Fibroblast of lung (primary cell): ENCODE measurements around the gene RGS3. TPM values are rescaled to one million over a fixed set of nuclear protein-coding genes. Genes with fewer than 3 reads are reported as not detected.

Source experiments
- DNase-seq, 2 donors: peaks; one replicate each; pipeline versions ENCODE4 v3.0.0 to v3.0.0-alpha.2; 2010; ENCODE audit warnings: low read depth in 2 of 2
- H2AFZ ChIP-seq: 2 replicates; pipeline ENCODE4 v1.5.1; 2012; ENCODE audit warnings: low read length, control low read depth, inconsistent platforms
- H3K27ac ChIP-seq: 2 replicates; pipeline ENCODE4 v1.5.1; 2011; ENCODE audit warnings: low read length, control low read depth; ENCODE audit not compliant: insufficient read depth
- H3K27me3 ChIP-seq: 2 replicates; pipeline ENCODE4 v1.5.1; 2011; ENCODE audit warnings: mild to moderate bottlenecking, low read length; ENCODE audit not compliant: control insufficient read depth, insufficient read depth
- H3K36me3 ChIP-seq: 2 replicates; pipeline ENCODE4 v1.5.1; 2011; ENCODE audit warnings: low read length; ENCODE audit not compliant: control insufficient read depth, insufficient read depth
- H3K4me1 ChIP-seq: 2 replicates; pipeline ENCODE4 v1.5.1; 2011; ENCODE audit warnings: low read length; ENCODE audit not compliant: control insufficient read depth, insufficient read depth; ENCODE audit errors: extremely low read depth
- H3K4me2 ChIP-seq: 2 replicates; pipeline ENCODE4 v1.5.1; 2011; ENCODE audit warnings: low read length, control low read depth; ENCODE audit not compliant: insufficient read depth; ENCODE audit errors: extremely low read depth
- H3K4me3 ChIP-seq, 4 experiments: fragments of 200-600 bp in 1 of 4; sonication (generic) in 1 of 4; replicated peaks in 1 of 4; 2 replicates each; pipeline ENCODE4 v1.5.1; 2011 to 2016; ENCODE audit warnings: low read length in 4 of 4, low read depth in 3 of 4, mild to moderate bottlenecking in 3 of 4, control low read depth in 2 of 4, inconsistent platforms in 1 of 4, mixed read lengths in 1 of 4; ENCODE audit not compliant: insufficient read depth in 1 of 4; ENCODE audit errors: control extremely low read depth in 1 of 4
- H3K79me2 ChIP-seq: 2 replicates; pipeline ENCODE4 v1.5.1; 2012; ENCODE audit warnings: mild to moderate bottlenecking, low read length, inconsistent platforms; ENCODE audit not compliant: control insufficient read depth, insufficient read depth
- H3K9ac ChIP-seq: 2 replicates; pipeline ENCODE4 v1.5.1; 2011; ENCODE audit warnings: mild to moderate bottlenecking, low read length, control low read depth; ENCODE audit not compliant: insufficient read depth
- H3K9me3 ChIP-seq: 2 replicates; pipeline ENCODE4 v1.5.1; 2012; ENCODE audit warnings: low read depth, low read length; ENCODE audit not compliant: control insufficient read depth, insufficient read depth
- H4K20me1 ChIP-seq: 2 replicates; pipeline ENCODE4 v1.5.1; 2011; ENCODE audit warnings: low read length; ENCODE audit not compliant: control insufficient read depth, insufficient read depth; ENCODE audit errors: extremely low read depth
- EZH2 ChIP-seq: IDR thresholded peaks from 2 replicates; pipeline ENCODE4 v1.5.1; 2012; ENCODE audit warnings: low read length, control low read depth, mild to moderate bottlenecking; ENCODE audit errors: missing control alignments
- polyA minus RNA-seq: library from RNA; depleted of rRNA, polyadenylated mRNA; stranded (reverse); fragments of >200 nt; gene quantifications from 2 replicates; pipeline ENCODE4 v1.2.3, GENCODE V29; 2011; ENCODE audit warnings: low replicate concordance
- polyA plus RNA-seq, 2 donors: library from polyadenylated mRNA; depleted of rRNA in 1 of 2; stranded (reverse) in 1 of 2; unstranded in 1 of 2; fragments of >200 nt; gene quantifications; 2 replicates each; pipeline ENCODE4 v1.2.1, GENCODE V29; 2011 to 2012; ENCODE audit warnings: missing spikeins in 1 of 2
- total RNA-seq: library from RNA; depleted of rRNA; stranded (reverse); fragments of >200 nt; gene quantifications from 2 replicates; pipeline ENCODE4 v1.2.1, GENCODE V29; 2014
- TF ChIP-seq, protein P1 (sequence below), 2 donors: IDR thresholded peaks in 1 of 2; conservative IDR thresholded peaks in 1 of 2; 1 replicate in 1 of 2; 2 replicates in 1 of 2; pipeline ENCODE4 v1.5.1; 2011 to 2012; ENCODE audit warnings: low read length in 2 of 2, control low read depth in 1 of 2, inconsistent platforms in 1 of 2, low read depth in 1 of 2, mild to moderate bottlenecking in 1 of 2

Gene RGS3
- 49.8 and 74.3 TPM in 2 replicates for total RNA-seq
- 48.1 and 58.4 TPM in 2 replicates for polyA plus RNA-seq
- 43.9 and 59.7 TPM in 2 replicates for polyA plus RNA-seq (2012)
- polyA minus RNA-seq, result 35.9 and 49.6 TPM in 2 replicates

DNA sequence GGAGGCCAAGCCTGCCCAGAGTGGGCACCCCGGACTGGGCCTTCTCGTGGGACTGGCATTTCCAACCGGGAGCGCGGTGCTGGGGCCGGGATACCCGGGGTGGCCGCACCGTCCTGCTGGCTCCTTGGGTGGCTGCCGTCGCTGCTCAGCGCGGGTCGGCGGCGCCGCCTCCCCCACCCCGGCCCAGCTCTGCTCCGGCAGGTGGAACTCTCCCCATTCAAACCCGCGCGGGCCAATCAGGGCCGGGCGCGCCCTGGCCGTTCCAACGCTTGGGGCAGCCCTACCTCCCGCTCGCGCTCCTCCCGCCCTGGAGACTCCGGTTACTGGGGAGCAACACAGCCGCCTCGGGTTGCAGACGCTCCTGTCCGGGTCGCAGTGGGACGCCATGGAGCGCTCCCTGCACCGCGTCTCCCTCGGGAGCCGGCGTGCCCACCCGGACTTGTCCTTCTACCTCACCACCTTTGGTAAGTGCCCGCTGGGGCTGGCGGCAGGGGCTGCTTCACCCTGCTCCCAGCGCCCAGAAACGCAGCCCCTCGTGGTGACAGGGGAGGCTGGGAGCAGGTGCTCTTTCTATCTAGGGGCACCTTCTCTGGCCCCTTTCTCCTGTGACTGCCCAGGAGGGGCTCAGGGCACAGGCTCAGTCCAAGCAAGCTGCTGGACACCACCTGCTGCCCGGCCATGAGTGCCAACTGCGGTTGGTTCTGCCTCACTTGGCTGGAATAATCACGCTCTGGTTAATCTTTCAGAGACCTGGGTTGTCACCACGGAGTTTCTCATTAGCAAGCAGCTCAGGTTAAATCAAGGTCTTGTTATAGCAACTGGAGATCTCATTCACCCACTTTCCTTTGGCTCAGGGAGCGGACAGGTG is at the start of gene RGS3:
Gene RGS3 (plus strand): TSS at position 310 of the 868 bp plus-strand sequence. CDS start 76 bp downstream, at position 386.
- no peak for TF ChIP-seq EZH2
- TF ChIP-seq, protein P1, sequence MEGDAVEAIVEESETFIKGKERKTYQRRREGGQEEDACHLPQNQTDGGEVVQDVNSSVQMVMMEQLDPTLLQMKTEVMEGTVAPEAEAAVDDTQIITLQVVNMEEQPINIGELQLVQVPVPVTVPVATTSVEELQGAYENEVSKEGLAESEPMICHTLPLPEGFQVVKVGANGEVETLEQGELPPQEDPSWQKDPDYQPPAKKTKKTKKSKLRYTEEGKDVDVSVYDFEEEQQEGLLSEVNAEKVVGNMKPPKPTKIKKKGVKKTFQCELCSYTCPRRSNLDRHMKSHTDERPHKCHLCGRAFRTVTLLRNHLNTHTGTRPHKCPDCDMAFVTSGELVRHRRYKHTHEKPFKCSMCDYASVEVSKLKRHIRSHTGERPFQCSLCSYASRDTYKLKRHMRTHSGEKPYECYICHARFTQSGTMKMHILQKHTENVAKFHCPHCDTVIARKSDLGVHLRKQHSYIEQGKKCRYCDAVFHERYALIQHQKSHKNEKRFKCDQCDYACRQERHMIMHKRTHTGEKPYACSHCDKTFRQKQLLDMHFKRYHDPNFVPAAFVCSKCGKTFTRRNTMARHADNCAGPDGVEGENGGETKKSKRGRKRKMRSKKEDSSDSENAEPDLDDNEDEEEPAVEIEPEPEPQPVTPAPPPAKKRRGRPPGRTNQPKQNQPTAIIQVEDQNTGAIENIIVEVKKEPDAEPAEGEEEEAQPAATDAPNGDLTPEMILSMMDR (conservative IDR thresholded peaks at IDR 0.05 in 1 of 2, IDR thresholded peaks at IDR 0.05 in 1 of 2; ENCODE audit: low read depth in 1 of 2, low read length in 2 of 2), result no peak
- H3K27ac ChIP-seq, result no peak within 1 kb of the TSS
- H2AFZ ChIP-seq, result no peak within 1 kb of the TSS
- H3K4me3 ChIP-seq, result peak within 1 kb of the TSS in 3 of 4 experiments; percentile 35 to 47 (median 39)
- DNase-seq, result peak in 1 of 2 donors; percentile 43
- H3K9ac ChIP-seq, result no peak within 1 kb of the TSS
- H3K4me1 ChIP-seq, result no peaks in the 10 kb centered on the region
- no peaks in the 10 kb centered on the region for H3K79me2 ChIP-seq
- no peaks in the 10 kb centered on the region for H3K9me3 ChIP-seq
- no peaks in the 10 kb centered on the region for H4K20me1 ChIP-seq
- H3K4me2 ChIP-seq, result peak within 1 kb of the TSS; percentile 75
- H3K27me3 ChIP-seq, result peaks cover 2% of the 10 kb centered on the region
- no peaks in the 10 kb centered on the region for H3K36me3 ChIP-seq

DNA sequence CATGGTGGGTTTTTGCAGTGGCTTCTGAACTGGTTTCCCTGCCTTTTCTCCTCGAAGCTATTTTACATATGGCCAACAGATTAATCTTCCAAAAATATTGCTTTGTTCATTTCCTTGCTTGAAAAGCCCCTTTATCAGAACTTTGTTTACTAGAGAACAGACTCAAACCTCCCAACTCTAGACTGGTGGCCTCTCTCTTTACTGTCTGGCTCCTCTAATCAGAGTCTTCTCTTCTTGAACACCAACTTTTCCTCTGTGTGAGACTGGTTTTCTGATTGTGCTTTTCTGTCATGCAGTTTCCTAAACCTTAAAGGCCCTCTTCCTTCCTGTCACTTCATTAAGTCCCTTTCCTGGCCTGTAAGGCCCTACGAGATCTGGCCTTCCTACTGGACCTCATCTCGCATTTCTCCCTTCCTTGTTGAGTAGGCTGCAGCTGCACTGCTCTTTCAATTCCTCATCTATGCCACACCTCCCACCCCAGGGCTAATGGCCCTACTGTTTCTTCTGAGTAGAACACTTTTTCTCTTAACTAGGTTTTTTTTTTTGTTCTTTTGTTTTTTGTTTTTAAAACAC is 47.3 kb upstream of the RGS3 start:
- Histone ChIP-seq H3K9me3 (no peaks in the 10 kb centered on the region), H3K4me3 (no peak overlapping the region), H3K36me3 (no peaks in the 10 kb centered on the region), H3K79me2 (no peaks in the 10 kb centered on the region), H4K20me1 (no peaks in the 10 kb centered on the region), H3K27ac (no peak overlapping the region), H3K4me2 (no peak overlapping the region), H3K27me3 (no peaks in the 10 kb centered on the region), H2AFZ (no peak overlapping the region), H3K9ac (no peak overlapping the region), H3K4me1 (no peaks in the 10 kb centered on the region)
- TF ChIP-seq, protein P1 (conservative IDR thresholded peaks at IDR 0.05 in 1 of 2, IDR thresholded peaks at IDR 0.05 in 1 of 2; ENCODE audit: low read depth in 1 of 2, low read length in 2 of 2), result no peak
- TF ChIP-seq EZH2, result no peak
- no peak for DNase-seq

DNA sequence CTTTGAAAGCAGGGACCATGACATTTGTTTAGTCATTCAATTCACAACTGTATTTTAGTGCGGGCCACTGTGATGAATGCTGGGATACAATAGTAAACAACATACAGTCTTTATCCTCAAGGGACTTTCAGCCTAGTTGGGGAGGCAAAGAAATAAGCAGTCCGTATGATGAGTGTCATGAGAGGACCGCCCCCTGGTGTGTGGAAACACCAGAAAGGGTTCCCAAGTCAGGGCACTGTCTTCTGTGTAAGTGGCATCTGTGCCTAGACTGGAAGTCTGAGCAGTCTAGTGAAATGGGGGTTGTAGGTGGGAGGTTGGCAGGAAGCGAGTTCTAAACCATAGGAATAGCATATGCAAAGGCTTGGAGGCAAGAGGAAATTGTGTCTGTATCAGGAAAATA is 46.2 kb upstream of the RGS3 start:
- H3K27ac ChIP-seq, result no peak overlapping the region
- no peak overlapping the region for H2AFZ ChIP-seq
- H4K20me1 ChIP-seq, result no peaks in the 10 kb centered on the region
- H3K4me1 ChIP-seq, result no peaks in the 10 kb centered on the region
- no peak overlapping the region for H3K9ac ChIP-seq
- no peak for DNase-seq
- no peaks in the 10 kb centered on the region for H3K27me3 ChIP-seq
- TF ChIP-seq, protein P1 (conservative IDR thresholded peaks at IDR 0.05 in 1 of 2, IDR thresholded peaks at IDR 0.05 in 1 of 2; ENCODE audit: low read depth in 1 of 2, low read length in 2 of 2), result no peak
- no peak for TF ChIP-seq EZH2
- no peaks in the 10 kb centered on the region for H3K79me2 ChIP-seq
- no peaks in the 10 kb centered on the region for H3K9me3 ChIP-seq
- no peak overlapping the region for H3K4me3 ChIP-seq
- no peaks in the 10 kb centered on the region for H3K36me3 ChIP-seq
- no peak overlapping the region for H3K4me2 ChIP-seq
